ENCODE results near the gene OGN. TPM values are rescaled to one million over a fixed set of nuclear protein-coding genes. Genes with fewer than 3 reads are reported as not detected.

The OGN gene
- not detected in 2 replicates for total RNA-seq

GRCh38 chr9:92404042-92404836, at the start of gene OGN:
TSS of gene OGN (minus strand) at chr9:92404578. CDS start at chr9:92403407, 1,171 bp downstream.

GRCh38 chr9:92424340-92424739, 20.0 kb upstream of the OGN start, which contains the start of gene OMD:
TSS of gene OMD (minus strand) at chr9:92424471. CDS start at chr9:92417558, 6,913 bp downstream.

Other genes with a start within 250 kb of the OGN start
- 116 and 207 TPM in 2 replicates for gene IARS1, start 110.9 kb downstream of the OGN start, total RNA-seq
- gene NOL8, start 79.2 kb downstream of the OGN start, total RNA-seq, result 15.3 and 17.1 TPM in 2 replicates
- 0.87 and 2.0 TPM in 2 replicates for gene CENPP, start 78.6 kb downstream of the OGN start, total RNA-seq
- gene OMD, start 19.9 kb upstream of the OGN start, total RNA-seq, result not detected in 2 replicates
- not detected in 2 replicates for gene ASPN, start 77.9 kb upstream of the OGN start, total RNA-seq
- gene ECM2, start 131.4 kb upstream of the OGN start, total RNA-seq, result under 0.01 and 0.98 TPM in 2 replicates

All from placental epithelial cell (primary cell).